Mammary epithelial cell (primary cell): ENCODE measurements around the gene RPL10.

Source experiments
- EZH2 ChIP-seq: IDR thresholded peaks from 2 replicates; pipeline ENCODE4 v1.6.1; 2012; ENCODE audit warnings: low read length, inconsistent platforms, borderline replicate concordance
- TF ChIP-seq, protein P1 (sequence below), 2 donors: IDR thresholded peaks in 1 of 2; conservative IDR thresholded peaks in 1 of 2; 2 replicates each; pipeline ENCODE4 v1.5.1; 2011 to 2012; ENCODE audit warnings: inconsistent platforms in 2 of 2, low read length in 2 of 2, mild to moderate bottlenecking in 2 of 2, control low read depth in 1 of 2, low read depth in 1 of 2; ENCODE audit not compliant: insufficient read depth in 1 of 2; ENCODE audit errors: extremely low read depth in 1 of 2

DNA sequence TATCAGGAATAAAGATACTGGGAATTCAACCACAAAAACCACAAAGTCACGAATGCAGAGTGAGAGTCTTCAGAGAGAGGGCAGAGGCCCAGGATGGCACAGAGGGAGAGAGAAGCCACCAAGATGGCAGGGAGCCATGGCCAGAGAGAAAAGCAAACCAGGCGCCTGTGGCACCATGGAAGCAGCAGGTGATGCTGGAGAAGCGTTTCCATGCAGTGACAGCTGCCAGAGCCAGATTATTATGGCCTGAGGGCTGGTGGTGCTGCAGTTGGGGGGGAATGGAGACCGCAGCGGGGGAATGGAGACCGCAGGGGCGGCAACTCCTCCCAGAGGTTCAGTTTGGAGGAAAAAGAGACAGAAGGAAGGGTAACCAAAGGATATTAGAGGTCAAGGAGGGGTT lies 19.0 kb downstream of the RPL10 start:
- TF ChIP-seq, protein P1, sequence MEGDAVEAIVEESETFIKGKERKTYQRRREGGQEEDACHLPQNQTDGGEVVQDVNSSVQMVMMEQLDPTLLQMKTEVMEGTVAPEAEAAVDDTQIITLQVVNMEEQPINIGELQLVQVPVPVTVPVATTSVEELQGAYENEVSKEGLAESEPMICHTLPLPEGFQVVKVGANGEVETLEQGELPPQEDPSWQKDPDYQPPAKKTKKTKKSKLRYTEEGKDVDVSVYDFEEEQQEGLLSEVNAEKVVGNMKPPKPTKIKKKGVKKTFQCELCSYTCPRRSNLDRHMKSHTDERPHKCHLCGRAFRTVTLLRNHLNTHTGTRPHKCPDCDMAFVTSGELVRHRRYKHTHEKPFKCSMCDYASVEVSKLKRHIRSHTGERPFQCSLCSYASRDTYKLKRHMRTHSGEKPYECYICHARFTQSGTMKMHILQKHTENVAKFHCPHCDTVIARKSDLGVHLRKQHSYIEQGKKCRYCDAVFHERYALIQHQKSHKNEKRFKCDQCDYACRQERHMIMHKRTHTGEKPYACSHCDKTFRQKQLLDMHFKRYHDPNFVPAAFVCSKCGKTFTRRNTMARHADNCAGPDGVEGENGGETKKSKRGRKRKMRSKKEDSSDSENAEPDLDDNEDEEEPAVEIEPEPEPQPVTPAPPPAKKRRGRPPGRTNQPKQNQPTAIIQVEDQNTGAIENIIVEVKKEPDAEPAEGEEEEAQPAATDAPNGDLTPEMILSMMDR (conservative IDR thresholded peaks at IDR 0.05 in 1 of 2, IDR thresholded peaks at IDR 0.05 in 1 of 2; ENCODE audit: extremely low read depth in 1 of 2, insufficient read depth in 1 of 2, low read depth in 1 of 2, low read length in 2 of 2) = no peak
- no peak for TF ChIP-seq EZH2
